GM18526 (cell line): ENCODE data around the gene ABCC11.

Experiments
- POLR2A ChIP-seq: IDR thresholded peaks from 3 replicates; pipeline ENCODE4 v1.6.1; 2011; ENCODE audit not compliant: insufficient read length; ENCODE audit errors: extremely low read depth

Gene ABCC11

GRCh38 chr16:48161906-48162305, 85.4 kb downstream of the ABCC11 start:
- no peak for TF ChIP-seq POLR2A

- no peak for TF ChIP-seq POLR2A
These were observed 86.8 kb downstream of the ABCC11 start for GRCh38 chr16:48160575-48160974.

DNA sequence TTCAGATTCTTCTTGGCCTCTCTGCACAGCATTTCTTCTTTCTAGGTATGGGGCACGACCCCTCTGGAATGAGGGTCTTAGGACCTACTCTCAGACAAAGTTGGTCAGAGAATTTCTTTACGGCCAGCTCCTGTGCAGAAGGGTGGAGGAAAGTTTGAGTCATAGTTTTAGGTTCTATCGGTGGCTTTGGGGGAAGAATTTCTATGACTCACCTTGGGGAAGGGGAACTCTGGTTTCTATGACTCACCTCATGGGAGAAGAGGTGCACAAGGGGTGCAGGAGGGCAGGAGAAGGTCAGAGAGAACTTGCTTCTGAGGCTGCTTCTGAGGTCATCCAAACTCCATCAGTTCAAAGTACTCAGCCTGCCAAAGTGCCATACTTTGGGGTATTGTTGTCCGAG, 89.0 kb downstream of the ABCC11 start:
- TF ChIP-seq POLR2A = no peak

- TF ChIP-seq POLR2A = no peak
These were observed 89.5 kb downstream of the ABCC11 start for GRCh38 chr16:48157794-48158193.

- no peak for TF ChIP-seq POLR2A
These were observed 90.0 kb downstream of the ABCC11 start for GRCh38 chr16:48157302-48157701.

DNA sequence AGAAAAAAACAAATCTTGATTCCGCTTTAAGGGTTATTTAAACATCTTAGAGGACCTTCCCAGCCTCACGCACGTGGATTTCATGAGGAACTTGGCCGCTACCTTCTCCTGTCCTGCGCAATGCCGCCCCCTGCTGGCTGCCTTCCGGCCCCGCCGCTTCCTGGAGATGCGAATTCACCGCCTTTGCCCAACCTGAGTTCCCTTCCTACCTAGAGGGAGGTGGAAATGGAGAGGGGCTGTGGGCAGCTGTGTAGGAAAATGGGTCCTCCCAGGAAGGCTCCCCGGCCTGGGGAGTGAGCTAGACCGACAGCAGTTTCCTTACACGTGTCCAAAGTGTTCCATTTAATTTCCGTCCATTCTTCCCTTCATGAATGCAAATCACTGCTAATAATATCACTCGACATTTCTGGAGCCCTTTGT, 90.5 kb downstream of the ABCC11 start:
- no peak for TF ChIP-seq POLR2A

DNA sequence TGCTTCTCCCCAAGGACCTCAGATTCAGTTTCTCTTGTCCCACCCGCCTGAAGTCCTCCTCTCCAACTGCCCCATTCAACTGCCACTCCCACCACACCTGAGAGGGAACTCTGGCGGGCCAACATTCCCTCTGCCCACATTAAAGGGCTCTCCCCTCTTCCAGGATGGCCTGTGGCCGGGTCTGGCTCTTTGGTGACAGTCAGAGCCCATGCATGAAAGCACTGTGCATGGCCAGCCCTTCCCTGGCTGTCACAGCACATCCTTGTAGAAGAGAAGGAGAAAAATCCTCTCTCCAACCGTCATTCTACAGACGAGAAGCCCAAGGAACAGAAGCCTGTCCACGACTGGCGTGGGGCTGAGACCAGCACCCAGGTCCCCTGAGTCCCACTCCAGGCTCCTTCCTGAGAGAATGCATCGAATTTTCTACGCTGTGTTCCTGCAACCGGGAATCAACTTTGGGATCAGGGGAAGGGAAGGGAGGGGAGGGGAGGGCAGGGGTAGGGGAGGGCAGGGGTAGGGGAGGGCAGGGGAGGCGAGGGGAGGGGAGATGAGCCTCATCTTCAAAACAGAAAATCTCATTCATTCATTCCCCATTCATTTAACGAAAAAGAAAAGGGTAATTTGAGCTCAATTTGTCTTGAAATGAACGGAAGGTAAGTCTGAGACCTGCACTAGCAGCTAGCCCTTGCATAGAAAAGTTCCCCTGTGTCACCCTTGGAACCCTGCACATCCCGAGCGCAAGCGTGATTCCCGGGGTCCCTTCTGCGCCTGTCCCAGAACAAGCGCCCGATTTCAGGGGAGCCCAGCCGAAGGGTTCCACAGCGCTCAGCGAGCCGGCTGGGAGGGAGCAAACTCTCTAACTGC, 91.2 kb downstream of the ABCC11 start, which contains the start of gene ABCC12:
TSS of gene ABCC12 (minus strand) at position 68 of the 864 bp plus-strand sequence. CDS start 9,569 bp downstream, outside the sequence.
- TF ChIP-seq POLR2A = no peak

GRCh38 chr16:48153774-48154173, 93.6 kb downstream of the ABCC11 start:
- TF ChIP-seq POLR2A = no peak

DNA sequence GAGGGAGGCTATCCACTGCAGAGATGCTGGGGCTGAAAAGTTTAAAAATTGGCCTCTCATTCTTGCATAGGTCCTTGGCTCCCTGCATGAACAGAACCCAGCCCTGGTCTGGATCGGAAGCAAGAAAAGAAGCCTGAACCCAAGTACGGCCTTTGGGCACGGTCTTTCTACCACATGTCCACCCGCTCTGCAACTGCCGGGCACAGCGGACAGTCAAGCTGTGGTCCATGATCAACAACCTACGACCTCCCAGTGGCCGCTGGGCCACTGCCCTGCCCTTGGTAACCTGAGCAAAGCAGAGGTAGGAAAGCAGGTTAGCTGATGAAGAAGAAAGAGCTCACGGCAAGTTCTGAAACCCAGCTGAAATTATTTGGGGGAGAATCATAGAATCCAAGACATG, 95.1 kb downstream of the ABCC11 start:
- no peak for TF ChIP-seq POLR2A

GRCh38 chr16:48150707-48151106, 96.6 kb downstream of the ABCC11 start:
- no peak for TF ChIP-seq POLR2A

DNA sequence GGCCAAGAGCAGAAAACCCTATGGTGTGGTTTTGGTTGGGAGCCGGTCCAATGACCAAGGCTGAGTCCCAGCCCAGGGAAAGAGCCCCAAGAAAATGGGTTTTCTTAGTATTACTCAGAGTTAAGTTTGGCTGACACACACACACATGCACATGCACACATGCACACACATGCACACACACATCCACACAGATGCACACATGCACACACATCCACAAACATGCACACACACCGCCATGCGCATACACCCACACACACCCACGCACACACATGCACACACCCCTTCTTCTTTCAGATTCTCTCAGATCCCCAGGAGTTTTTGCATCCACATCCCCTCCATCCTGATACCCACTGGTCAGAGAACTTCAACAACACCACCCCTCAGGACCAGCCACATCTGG, 100.6 kb downstream of the ABCC11 start:
- no peak for TF ChIP-seq POLR2A

DNA sequence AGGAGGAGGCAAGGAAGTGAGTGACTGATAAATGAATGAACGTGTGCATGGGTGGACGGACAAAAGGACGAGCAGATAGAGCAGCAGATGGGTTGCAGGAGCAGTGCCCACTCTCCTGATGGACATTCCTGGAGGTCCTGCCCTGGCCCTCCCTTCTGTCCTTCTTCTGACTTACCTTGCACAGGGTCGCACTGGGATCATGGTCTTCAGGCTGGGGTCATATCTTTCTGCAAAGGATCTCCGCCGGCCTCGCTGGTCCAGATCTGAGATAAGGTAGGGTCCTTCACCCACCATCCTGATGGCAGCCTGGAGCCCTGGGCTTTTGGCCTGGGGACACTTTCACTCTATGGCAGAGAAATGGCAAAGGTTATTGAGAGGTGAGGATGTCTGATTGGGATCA, 101.2 kb downstream of the ABCC11 start:
- TF ChIP-seq POLR2A = no peak

GRCh38 chr16:48143812-48144368, 103.4 kb downstream of the ABCC11 start:
- TF ChIP-seq POLR2A = no peak

DNA sequence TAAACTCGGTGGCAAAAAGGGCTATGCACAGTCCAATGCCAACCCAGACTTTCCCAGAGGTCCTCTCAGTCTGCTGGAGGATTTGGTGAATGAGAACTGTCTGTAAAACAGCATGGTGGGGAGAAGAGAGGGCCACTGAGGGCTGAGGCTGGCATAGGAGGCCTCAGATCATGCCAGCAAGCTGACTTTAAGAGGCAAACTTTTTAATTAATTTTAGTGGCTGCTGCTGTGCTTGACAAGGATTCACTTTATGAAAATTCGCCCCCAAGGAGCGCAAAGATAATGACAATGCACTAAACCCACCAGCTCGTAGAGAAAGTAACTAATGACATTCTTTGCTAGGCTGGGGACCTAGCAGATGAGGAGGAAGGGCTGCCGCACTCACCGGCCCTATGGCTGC, 106.5 kb downstream of the ABCC11 start:
- TF ChIP-seq POLR2A = no peak

DNA sequence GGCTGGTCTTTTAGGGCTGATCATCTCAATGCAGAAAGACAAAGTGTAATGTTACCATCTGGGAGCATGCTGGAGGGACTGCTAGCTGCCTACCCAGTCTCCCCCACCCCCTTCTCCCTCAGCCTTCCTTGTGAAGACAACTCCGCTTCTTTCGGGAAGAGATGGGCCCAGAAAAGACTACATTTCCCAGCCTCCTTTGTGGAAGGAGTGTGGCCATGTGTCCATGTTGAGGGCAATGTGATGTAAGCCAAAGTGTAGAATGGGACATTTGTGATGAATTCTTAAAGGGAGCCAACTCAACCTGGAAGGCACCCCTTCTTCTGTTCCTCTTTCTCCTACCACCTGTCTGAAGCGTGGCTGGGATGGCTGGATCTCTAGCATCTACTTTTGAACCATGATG, 107.8 kb downstream of the ABCC11 start:
- TF ChIP-seq POLR2A = no peak

DNA sequence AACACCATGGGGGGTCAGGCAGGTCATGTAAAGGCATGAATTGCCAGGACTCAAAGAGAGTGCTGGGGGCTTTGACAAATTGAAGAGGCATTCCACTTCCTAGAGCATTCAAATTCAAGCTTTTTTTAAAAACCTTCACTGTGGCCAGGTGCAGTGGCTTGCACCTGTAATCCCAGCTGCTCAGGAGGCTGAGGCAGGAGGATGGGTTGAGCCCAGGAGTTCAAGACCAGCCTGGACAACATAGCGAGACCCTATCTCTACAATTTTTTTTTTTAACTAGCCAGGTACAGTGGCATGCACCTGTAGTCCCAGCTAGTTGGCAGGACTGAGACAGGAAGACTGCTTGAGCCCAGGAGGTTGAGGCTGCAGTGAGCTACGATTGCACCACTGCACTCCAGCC, 108.8 kb downstream of the ABCC11 start:
- TF ChIP-seq POLR2A = no peak

GRCh38 chr16:48137822-48138221, 109.5 kb downstream of the ABCC11 start:
- no peak for TF ChIP-seq POLR2A
